D721Med (cell line): Measurements from ENCODE around the gene STX10.
A peak's percentile ranks its signal among the peaks of the same experiment; 100 is the strongest.

Source experiments
- DNase-seq: peaks from one replicate; pipeline ENCODE4 v3.0.0; 2011; ENCODE audit warnings: low spot score; ENCODE audit not compliant: insufficient read length
- FAIRE-seq: peaks from 2 replicates; lab custom pipeline; 2011; peaks lifted over from hg19 to GRCh38; lab: Jason Lieb, UNC
- TF ChIP-seq, protein P1 (sequence below): IDR thresholded peaks from 2 replicates; pipeline ENCODE4 v1.5.1; 2012; ENCODE audit warnings: mild to moderate bottlenecking, control low read depth; ENCODE audit not compliant: insufficient read depth; ENCODE audit errors: missing control alignments

STX10 gene

DNA sequence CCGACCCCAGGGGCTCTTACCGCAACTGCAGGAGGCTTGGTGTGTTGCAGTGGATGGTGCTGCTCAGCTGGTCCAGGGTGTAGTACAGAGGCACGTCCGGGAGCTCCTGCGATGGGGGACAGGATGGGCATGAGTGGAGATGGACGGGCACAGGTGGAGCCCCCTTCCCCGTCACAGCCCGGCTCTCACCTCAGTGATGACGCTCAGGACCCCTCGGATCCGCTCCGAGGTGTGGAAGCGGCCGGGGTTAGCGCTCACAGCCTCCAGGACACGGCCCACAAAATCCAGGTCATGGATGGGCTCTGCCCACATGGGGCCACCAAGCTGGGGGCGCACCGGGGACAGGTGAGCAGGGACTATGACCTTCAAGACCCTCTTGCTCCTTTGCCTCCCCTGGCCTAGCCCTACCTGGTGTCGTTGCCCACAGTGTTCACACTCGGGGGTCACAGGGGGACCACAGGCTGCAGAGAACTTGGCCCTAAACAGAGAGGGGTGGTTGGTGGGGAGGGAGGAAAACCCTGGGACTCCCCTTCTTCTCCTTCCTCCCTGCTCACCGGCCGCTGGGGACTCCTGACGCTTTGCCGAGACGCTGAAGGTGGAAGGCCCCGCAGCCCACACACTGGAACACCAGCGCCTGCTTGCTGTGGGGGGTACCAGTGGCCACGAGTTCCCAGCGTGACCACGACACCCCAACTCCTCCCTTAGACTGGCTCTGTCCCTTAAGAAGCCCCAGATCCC is 40.6 kb downstream of the STX10 start:
- TF ChIP-seq, protein P1, sequence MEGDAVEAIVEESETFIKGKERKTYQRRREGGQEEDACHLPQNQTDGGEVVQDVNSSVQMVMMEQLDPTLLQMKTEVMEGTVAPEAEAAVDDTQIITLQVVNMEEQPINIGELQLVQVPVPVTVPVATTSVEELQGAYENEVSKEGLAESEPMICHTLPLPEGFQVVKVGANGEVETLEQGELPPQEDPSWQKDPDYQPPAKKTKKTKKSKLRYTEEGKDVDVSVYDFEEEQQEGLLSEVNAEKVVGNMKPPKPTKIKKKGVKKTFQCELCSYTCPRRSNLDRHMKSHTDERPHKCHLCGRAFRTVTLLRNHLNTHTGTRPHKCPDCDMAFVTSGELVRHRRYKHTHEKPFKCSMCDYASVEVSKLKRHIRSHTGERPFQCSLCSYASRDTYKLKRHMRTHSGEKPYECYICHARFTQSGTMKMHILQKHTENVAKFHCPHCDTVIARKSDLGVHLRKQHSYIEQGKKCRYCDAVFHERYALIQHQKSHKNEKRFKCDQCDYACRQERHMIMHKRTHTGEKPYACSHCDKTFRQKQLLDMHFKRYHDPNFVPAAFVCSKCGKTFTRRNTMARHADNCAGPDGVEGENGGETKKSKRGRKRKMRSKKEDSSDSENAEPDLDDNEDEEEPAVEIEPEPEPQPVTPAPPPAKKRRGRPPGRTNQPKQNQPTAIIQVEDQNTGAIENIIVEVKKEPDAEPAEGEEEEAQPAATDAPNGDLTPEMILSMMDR, result no peak
- DNase-seq (no peak), FAIRE-seq (no peak)

DNA sequence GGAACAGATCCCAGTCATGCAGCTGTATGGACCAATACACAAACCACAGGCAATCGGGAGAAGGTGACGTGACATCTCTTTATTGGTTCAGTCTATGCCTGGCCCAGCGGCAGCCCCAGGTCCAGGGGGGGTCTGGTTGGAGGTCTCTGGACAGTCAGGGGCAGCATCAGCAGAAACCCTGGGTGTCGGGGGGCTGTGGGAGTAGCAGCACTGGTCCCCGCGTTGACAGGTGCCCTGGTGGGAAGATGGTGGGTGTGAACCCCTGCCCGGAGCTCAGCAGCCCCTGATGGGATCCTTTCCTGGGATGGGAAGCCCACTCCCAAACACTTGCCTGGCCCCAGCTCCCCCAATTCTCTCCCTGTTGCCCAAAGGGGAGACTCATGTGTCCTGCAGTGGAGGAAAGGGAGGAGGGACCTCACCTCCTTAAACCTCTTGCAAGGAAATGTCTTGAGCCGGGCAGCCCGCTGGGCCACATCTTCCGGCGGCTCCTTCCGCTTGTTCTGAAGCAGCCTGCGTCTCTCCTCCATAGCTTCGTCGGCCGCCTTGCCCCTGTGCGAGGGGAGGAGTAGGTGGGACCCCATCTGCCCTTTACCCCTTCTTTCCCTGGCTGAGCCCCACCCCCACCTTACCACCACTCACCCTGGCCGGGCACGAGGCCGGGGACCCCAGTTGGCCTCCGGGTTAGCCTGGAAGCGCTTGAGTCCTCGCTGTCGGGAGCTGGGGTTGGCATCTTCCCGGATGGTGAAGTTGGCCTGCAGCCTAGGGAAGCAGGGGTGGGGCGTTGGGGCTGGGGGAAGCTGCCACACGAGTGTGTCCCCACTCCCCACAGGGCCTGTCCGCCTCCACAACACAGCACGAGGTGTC is 45.1 kb downstream of the STX10 start:
- DNase-seq (no peak), FAIRE-seq (no peak)
- TF ChIP-seq, protein P1, result no peak

DNA sequence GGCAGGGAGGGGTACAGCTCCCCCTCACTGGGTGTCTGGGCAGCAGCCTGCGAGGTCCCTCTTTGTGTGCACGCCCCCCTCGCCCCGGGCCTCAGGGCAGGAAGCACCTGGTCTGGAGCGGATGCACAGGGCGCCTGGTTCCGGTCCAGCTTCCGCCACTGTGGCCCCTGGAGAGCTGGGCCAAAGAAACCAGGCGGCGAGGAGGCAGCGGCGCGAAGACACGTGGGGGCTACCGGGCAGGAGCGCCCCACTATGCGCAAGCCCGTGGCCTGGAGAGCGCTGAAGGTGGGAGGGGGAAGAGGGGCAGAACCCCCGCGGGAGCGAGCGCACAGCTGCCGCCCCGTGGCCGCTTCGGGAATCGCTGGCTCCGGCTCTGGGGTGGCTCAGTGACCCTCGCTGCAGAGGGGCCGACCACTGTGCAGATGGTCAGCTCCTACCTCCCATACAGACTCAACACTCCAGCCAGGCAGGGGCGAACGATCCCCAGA is 45.8 kb downstream of the STX10 start:
- TF ChIP-seq, protein P1, result peak; percentile 37
- peak; percentile 72 for DNase-seq
- no peak for FAIRE-seq

DNA sequence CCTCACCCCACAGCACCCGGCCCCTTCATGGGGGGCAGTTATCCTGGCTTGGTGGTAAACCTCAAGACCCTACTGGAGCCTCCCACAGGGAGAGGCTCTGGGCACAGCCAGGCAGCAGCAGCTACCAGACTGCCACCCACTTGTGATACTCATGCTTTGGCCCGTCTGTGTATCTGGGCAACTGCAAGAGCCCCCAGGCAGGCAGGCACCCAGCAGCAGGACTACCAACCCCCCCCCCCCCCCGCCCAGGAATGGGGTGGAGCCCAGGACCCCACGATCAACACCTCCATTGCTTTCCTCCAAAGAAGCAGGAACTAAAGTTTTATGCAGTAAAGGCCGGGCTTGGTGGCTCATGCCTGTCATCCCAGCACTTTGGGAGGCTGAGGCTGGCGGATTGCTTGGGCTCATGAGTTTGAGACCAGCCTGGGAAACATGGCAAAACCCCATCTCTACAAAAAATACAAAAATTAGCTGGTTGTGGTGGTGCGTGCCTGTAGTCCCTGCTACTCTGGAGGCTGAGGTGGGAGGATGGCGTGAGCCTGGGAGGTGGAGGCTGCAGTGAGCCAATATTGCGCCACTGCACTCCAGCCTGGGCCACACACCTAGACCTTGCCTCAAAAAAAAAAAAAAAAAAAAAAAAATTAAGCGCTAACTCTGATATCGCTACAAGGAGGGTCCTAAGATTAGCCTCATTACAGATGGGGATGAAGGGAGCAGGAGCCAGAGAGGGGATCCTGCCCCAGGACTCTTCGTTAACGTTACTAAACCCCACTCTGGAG is 46.4 kb downstream of the STX10 start:
- FAIRE-seq (no peak), DNase-seq (no peak)
- TF ChIP-seq, protein P1, result no peak

DNA sequence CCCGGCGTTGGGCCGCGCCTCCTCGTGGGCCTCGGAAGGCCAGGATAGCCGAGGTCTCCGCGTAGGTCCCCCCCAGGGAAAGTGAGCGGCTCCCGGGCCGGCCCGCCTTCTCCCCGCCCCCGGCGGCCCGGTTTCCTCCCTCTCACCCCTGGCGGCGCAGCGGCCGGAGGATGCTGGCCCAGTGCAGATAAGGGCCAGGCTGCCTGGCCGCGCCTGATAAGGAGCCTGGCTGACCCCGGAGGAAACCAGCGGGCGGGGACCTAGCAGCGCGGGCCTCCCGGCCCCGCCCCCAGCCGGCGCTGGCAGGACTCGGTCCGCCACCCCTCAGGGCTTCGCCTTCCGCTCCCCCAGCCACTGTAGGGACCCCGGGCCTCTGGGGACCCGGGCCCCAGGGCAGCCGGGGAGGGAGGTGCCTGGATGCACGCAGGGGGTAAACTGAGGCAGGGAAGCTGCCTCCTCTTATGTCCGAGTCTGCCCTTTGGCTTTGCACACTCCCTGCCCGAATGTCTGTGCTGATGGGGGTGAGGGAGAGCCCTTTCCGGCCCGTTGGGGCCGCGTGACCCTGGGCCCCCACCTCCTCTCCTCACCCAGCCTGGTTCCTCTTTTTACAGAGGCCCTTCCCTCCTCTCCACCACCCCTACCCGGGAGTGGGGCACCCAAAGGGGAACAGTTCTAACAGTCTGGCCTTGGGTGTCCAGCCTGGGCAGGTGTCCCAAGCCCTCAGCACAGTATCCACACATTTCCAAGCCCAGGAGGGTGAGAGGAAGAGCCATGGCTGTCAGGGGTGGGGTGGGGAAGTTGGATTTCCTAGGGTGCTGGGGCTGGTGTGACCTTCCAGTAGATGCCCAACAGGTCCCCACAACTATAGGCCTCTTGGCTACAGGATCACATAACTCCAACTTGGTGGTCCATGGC is 47.3 kb downstream of the STX10 start, which contains the start of gene LYL1:
Gene LYL1 (minus strand): TSS at position 193 of the 915 bp plus-strand sequence. CDS start 1,687 bp downstream, outside the sequence.
- TF ChIP-seq, protein P1, result no peak
- DNase-seq (no peak), FAIRE-seq (no peak)

DNA sequence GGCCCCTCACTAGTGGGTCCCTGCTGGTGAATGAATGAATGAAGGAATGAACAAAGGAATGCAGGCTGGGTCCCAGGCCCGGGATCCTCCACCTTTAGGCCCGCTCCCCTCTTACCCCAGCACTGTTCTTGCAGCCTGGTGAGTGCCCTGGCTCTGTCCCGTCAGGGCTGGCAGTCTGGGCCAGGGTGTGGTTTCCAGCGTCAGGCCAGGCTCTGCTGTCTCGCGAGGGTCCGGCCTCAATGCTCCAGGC is 47.8 kb downstream of the STX10 start:
- TF ChIP-seq, protein P1, result no peak
- no peak for FAIRE-seq
- DNase-seq, result no peak
